Measurements from ENCODE around the gene ZNF263.
"Not testable (repeated sequence)": the region's sequence is repeated elsewhere in the genome, so short reads cannot be mapped to it uniquely, and the experiment has no call there.

Gene ZNF263

DNA sequence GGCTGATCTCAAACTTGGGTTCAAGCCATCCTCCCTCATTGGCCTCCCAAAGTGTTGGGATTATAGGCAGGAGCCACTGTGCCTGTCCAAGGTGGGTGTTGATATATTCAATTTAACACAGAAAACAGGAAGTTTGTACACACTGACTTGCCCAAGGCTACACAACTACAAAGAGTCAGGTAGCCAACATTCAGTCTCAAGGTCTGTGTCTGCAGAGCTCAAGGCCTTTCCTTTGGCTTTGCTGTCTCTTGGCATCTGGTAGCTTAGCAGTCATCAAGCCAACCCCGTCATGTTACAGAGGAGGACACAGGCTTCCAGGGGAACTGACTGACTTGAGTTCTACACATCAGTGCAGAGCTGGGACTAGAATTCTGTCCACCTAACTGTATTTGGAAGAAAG lies 15.0 kb upstream of the ZNF263 start:
- DNase-seq (ENCODE audit: low read depth), result no peak

DNA sequence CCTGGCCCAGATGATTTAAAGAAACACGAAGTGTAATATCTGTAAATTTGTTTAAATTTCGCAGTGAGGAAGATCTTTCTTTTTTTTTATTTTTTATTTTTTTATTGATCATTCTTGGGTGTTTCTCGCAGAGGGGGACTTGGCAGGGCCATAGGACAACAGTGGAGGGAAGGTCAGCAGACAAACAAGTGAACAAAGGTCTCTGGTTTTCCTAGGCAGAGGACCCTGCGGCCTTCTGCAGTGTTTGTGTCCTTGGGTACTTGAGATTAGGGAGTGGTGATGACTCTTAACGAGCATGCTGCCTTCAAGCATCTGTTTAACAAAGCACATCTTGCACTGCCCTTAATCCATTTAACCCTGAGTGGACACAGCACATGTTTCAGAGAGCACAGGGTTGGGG lies 12.6 kb upstream of the ZNF263 start:
- DNase-seq (ENCODE audit: low read depth), result not testable (repeated sequence)

DNA sequence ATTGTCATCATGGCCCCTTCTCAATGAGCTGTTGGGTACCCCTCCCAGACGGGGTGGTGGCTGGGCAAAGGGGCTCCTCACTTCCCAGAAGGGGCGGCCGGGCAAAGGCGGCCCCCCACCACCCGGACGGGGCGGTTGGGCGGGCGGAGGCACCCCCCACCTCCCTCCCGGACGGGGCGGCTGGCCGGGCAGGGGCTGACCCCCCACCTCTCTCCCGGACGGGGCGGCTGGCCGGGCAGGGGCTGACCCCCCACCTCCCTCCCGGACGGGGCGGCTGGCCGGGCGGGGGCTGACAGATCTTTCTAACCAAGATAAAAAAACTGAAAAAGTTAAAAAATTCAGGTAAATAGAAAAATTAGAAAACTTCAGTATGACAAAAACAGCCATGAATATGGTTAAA lies 12.0 kb upstream of the ZNF263 start:
- DNase-seq (ENCODE audit: low read depth), result not testable (repeated sequence)

DNA sequence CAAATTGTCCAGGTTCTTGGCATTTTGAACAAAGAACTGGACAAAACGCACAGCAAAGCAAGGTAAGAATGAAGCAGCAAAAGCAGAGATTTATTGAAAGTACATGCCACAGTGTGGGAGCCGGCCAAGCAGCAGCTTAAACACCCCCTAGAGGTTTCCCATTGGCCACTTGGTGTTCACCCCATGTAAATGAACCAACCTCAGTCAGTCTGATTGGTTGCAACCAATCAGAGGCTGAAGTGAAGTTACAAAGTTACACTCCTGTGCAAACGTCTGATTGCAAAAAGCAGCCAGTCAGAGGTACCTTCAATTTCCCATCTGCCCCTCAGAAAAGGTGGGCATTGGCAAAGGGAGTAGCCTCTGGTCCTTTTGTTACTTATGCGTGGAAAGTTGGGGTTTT lies 8.8 kb upstream of the ZNF263 start:
- DNase-seq (ENCODE audit: low read depth), result no peak

DNA sequence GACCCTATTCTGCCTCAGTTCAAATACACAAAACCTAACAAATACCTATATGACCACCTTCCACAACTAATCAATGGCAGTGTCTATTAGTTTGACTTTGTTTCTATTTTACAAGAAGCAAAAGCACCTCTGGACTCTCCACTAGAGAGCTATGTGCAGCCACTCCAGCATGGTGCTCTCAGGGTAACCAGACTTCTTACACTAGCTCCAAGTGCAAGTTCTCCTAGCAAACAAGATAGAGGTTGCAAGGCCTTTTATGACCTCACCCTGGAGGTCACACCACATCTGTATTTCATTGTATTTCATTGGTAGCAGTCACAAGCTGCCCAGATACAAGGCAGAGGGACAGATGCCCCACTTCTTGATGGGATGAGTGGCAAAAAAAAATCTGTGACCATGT lies 8.3 kb upstream of the ZNF263 start:
- DNase-seq (ENCODE audit: low read depth), result no peak

DNA sequence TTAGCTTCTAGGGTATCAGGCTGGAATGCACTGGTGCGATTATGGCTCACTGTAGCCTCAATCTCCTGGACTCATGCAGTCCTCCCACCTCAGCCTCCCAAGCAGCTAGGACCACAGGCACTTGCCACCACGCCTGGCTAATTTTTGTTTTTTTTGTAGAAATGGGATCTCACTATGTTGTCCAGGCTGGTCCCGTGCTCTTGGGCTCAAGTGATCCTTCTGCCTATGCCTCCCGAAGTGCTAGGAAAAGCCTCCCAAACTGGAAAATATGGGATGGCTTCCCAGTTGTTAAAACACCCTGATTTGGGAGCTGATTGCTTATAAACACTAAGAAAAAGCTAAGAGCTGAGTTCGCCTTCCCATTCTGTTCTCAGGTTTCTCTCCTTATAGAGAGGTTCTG lies 6.6 kb upstream of the ZNF263 start:
- no peak for DNase-seq (ENCODE audit: low read depth)

DNA sequence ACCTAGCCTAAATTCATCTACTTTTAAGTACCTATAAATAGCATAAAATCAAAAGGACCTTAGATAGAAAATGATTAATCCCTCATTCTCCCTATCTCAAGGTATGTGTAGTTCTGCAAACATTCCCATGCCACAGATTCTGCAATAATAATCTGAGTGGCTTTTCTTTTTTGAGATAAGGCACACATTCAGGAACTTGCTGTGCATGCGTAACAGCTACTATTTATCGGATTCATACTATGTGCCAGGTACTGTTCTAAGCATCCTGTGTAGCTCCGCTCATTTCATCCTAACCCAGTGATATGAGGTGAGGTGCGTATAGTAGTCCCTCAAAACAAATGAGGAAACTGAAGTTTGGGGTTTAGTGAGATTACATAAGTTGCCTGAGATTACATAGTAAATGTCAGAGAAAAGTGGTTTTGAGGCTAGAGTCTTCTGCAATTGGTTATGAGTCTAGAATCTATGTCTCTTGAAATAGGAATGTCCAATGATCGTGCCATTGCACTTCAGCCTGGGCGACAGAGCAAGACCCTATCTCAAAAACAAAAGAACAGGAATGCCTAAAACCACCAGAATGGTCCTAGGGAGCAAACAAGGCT lies 2.0 kb upstream of the ZNF263 start:
- DNase-seq (ENCODE audit: low read depth), result no peak

DNA sequence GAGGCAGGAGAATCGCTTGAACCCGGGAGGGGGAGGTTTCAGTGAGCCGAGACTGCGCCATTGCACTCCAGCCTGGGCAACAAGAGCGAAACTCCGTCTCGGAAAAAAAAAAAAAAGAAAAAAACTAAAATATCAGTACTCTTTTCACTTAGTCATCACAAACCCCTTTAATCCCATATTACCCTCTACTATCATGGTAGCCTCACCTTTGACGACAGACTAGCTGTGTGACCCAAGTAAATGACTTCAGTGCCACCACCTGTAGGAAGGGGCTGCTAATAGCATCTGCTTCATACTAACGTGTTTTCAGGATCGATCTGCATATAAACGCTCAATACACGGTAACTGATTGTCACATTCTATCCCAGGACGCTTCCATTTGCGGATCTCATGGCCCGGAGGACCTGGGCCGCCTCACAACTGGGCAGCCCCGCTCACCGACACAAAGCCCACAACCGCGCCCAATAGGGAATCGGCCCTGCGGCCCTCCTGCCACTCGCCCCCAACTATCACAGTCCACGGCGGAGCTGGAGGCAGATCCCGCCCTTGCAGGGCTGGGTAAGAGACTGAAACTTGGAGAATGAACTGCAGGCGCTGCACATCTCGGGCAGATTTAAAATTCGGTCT lies 1.1 kb upstream of the ZNF263 start:
- no peak for DNase-seq (ENCODE audit: low read depth)

DNA sequence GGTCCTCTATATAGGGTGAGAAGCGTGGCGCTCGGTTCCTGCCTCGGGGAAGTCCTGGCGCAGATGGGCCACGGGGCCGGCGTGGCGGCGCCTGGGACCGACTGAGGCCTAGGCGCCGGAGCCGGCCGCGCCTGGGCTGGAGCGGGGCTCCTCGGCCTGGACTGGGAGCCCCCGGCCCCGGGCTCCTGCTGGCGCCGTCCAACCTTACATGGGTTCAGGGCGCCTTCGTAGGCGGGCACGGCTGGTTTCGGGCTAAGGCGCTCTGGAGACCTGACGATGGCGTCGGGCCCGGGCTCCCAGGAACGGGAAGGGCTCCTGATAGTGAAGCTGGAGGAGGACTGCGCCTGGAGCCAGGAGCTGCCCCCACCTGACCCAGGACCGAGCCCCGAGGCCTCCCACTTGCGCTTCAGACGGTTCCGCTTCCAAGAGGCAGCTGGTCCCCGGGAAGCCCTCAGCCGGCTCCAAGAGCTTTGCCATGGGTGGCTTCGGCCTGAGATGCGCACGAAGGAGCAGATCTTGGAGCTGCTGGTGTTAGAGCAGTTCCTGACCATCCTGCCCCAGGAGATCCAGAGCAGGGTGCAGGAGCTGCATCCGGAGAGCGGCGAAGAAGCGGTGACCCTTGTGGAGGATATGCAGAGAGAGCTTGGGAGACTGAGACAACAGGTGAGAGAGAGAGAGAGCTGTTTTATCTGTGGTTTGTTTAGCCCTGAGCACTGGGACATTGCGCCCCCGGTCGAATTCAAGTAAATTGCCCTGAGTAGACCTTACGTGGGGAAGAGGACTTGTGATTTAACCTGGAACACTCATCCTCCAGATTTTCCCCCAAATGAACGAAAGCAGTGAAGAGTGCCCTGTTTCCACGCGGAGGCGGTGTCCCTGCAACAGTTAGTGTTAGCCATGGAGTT lies 504 bp downstream of the ZNF263 start:
- no peak for DNase-seq (ENCODE audit: low read depth)

DNA sequence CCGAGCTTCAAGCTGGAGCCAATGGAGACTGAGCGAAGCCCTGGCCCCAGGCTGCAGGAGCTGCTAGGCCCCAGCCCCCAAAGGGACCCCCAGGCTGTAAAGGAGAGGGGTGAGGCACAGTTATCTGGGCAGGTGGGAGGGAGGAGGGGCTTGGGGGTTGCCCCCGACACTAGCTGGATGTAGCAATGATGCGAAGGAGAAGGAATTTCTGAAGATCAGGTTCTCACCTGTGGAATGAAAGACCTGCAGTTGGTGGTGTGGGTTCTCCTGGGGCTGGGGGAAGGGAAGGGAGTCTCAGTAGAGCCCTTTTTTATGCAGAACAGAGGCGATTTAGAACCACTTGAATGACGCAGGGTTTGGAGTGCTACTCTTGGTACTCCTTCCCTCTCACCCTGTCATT lies 1.8 kb downstream of the ZNF263 start:
- no peak for DNase-seq (ENCODE audit: low read depth)

DNA sequence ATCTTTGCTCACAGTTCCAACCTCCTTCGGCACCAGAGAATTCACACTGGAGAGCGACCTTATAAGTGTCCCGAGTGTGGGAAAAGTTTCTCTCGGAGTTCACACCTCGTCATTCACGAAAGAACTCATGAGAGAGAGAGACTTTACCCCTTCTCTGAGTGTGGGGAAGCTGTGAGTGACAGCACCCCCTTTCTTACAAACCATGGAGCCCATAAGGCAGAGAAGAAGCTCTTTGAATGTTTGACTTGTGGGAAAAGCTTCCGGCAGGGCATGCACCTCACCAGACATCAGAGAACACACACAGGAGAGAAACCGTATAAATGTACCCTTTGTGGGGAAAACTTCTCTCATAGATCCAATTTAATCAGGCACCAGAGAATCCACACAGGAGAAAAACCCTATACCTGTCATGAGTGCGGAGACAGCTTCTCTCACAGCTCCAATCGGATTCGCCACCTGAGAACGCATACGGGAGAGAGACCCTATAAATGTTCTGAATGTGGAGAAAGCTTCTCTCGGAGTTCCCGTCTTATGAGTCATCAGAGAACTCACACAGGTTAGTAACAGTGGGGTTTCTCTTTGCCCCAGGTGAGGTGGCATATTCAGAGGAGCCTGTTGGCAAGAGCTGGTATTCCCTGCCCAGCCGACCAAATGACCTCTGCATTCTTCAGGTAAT lies 6.8 kb downstream of the ZNF263 start:
- no peak for DNase-seq (ENCODE audit: low read depth)

DNA sequence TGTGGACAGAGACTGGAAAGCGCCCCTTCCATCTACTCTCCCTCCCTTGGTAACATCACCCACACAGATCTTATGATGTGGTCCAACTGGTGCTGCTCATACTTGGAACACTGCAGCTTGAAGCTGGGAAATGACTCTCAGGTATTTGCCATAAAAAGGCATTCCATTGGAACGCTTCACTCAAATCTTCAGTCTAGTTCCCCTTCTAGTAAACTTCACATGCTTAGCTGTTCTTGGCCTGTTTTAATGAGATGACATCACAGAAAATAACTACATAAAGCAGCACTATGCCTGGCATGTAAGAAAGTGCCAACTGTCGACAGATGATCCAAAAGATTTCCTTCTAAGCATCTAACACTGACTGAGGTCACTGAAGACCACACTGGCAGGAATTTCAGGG lies 9.3 kb downstream of the ZNF263 start:
- no peak for DNase-seq (ENCODE audit: low read depth)

DNA sequence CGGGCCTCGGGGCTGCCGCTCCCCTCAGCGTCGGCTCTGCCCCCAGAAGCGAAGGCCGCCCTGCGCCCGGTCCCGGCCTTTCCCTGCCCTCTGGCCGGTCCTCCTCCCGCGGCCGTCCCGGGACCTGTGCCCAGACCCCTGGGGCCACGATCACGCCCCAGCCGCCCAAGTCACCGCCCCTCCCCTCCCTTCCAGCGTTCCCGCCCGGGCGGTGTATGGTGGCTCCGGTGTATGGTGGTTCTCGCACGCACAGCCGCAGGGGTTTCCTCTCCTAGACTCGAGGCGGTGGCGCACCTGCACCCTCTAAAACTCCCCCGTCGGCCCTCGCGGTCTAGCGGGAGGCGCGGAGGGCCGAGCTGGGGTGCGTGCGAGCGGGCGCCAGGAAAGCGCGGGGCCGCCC lies 11.9 kb downstream of the ZNF263 start:
- no peak for DNase-seq (ENCODE audit: low read depth)

DNA sequence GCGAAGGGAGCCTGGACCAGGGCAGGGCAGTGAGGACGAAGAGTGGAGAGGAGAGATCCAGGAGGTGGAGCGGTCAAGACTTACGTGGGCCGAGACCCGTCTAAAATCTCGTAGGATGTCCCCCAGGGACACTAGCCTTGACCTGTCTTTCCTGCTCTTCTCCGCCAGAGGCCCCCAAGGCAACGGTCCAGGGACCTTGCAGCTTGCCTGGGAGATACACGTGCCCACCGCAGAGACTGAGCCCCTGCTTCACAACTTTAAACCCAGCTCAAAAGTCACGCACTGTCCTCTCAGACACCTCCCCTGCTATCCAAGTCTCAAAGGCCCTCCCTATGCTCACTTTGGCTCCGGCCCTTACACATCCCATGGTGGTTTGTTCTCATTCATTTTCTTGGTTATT lies 12.5 kb downstream of the ZNF263 start:
- no peak for DNase-seq (ENCODE audit: low read depth)

DNA sequence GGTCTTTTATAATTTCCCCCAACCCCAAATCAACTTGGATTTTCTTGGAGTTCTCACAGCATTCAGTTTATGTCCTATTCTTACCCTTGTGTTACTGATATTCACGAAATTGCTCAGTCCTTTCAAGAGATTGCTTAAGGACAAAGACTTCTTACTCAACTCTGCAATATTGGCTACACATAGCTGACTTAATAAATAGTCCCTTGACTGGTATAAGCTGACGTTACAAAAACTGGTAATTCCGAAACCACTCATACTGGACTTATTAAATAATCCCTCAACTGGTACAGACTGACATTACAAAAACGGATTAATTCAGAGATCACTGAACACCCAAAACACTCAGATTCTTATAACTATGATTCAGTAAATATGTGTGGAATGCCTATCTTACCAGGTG lies 21.1 kb downstream of the ZNF263 start:
- no peak for DNase-seq (ENCODE audit: low read depth)

DNA sequence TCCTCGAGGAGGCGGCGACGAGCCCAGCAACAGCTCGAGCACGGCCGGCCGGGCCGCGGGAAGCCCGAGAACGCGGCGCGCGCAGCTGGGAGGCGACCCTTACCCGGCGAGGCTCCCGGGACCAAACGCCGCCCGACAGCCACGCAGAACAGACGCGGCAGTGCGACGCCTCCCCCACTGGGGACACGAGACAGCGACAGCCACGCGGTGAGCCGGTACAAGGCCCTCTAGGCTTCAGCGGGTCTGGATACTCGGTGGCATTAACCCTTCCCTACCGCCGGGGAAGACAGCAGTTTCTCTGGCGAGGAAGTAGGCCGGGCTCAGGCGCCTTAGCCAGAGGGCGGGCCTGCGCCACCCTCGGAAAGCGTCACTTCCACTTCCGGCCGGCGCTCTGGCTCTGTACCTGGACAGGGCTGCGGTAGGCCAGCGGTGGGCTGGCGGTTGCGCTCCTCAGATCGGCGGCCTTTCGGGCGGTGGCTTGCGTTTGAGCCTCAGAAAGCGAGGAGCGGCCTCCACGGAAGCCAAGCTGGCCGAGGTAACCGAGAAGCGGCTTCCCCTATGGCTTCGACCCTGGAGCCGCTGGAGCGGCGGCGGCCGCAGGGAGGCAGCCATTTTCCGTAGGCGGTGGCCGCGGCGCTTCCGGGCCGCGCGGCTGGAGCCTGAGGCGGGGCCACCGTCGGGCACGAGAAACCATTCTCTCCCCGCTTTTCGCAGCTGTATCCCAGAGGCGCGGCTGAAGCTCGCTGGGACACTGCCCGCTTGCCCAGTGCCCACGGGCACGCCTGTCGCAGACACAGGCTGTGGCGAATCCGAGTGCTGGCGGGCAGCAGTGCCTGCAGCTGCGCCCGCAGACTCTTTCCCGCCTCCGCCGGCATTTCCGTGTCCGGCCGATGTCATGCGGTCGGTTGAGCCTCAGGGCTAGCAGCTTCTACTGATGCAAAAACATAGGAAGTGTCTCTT lies 22.1 kb downstream of the ZNF263 start, which contains the start of the genes TIGD7 and ZNF75A:
TIGD7 (minus strand) TSS at position 322 of the 960 bp plus-strand sequence. CDS start 4,816 bp downstream, outside the sequence.
ZNF75A (plus strand) TSS at position 389 of the 960 bp plus-strand sequence. CDS start 2,932 bp downstream, outside the sequence.
- DNase-seq (ENCODE audit: low read depth), result peak; percentile 78

DNA sequence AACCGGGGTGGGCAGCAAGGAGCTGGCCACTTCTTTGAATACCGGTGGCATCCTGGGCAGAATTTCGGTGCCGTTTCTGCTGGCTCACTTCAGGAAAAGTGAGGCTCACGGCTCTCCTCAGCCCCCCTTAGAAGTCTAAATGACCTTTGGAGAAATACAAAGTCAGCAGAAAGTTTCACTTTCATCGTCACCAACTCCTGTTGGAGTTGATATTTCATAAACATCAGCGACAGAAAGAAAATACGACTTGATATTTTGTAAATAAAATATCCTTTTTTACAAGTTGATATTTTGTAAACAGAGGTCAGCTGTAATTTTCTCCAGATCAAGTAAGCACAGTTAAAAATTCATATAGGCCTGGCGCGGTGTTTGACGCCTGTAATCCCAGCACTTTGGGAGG lies 22.8 kb downstream of the ZNF263 start:
- no peak for DNase-seq (ENCODE audit: low read depth)

DNA sequence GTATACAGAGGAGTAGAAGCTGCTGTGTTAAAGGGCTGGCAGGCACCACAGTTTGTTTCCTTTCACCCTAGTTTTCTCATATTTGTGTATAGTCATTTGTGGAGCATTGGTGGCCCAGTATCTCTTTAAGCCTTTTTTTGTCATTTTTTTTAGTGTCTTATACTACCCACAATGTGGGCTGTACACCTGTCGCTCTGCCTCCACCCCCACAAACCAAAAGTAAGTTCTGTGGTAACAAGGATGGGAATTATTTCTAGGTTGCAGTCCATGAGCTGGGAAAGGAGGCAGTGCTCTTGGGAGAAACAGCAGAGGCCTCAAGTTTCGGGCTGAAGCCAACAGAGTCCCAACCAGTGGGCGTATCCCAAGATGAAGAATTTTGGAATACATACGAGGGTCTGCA lies 28.2 kb downstream of the ZNF263 start:
- no peak for DNase-seq (ENCODE audit: low read depth)

DNA sequence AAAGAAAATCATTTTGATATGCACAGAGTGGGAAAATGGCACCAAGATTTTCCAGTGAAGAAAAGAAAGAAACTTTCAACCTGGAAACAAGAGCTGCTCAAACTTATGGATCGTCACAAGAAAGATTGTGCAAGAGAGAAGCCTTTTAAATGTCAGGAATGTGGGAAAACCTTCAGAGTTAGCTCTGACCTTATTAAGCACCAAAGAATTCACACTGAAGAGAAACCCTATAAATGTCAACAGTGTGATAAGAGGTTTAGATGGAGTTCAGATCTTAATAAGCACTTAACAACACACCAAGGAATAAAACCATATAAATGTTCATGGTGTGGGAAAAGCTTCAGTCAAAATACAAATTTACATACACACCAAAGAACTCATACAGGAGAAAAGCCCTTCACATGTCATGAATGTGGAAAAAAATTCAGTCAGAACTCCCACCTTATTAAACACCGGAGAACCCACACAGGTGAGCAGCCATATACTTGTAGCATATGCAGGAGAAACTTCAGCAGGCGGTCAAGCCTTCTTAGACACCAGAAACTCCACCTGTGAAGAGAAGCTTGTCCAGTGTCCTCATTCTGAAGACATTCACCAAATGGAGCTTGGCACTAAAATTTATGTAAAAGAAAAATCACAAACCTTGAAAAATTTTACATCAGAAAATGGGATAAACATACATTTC lies 34.2 kb downstream of the ZNF263 start:
- no peak for DNase-seq (ENCODE audit: low read depth)

DNA sequence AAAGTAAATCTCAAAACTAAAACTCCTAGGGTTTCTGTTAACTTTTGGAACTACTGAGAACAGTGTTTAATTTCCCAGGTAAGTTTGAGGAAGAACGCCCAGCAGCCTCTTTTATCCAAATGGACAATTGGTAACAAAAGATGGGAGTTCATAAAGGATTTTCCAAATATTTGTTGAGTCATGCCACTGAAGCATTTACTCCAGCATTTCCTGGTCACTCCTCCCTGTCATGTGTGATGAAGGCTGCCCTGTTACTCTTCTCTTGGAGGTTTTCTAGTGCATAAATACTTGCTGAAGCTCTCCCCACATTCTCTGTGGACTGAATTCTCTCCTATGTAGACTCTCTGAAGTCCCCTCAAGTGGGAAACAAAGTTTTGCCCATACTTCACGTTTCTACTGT lies 38.5 kb downstream of the ZNF263 start:
- DNase-seq (ENCODE audit: low read depth), result no peak

DNA sequence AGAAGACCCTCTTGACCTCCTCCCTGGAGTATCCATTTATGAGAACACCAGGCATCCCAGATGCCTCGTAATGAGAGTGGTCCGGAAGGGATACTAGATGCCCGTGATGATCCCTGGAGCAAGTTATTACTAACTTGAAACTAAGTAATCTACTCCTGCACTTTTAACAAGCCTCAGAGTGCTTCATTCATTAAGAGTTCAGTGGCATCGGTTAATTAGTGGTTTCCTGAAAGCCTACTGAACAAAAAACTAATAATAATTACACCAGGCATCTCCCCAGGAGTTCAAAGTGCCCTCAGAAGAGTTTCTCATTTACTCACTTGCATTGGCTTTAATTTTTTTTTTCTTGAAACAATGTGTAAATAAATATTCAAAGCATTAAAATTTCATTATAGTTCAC lies 44.2 kb downstream of the ZNF263 start:
- no peak for DNase-seq (ENCODE audit: low read depth)
